ENCODE measurements around the gene TEX51. TPM values are rescaled to one million over a fixed set of nuclear protein-coding genes. Genes with fewer than 3 reads are reported as not detected.
A peak's percentile ranks its signal among the peaks of the same experiment; 100 is the strongest.

The TEX51 gene
- total RNA-seq, 2 donors from 2014 or later, result not detected

DNA sequence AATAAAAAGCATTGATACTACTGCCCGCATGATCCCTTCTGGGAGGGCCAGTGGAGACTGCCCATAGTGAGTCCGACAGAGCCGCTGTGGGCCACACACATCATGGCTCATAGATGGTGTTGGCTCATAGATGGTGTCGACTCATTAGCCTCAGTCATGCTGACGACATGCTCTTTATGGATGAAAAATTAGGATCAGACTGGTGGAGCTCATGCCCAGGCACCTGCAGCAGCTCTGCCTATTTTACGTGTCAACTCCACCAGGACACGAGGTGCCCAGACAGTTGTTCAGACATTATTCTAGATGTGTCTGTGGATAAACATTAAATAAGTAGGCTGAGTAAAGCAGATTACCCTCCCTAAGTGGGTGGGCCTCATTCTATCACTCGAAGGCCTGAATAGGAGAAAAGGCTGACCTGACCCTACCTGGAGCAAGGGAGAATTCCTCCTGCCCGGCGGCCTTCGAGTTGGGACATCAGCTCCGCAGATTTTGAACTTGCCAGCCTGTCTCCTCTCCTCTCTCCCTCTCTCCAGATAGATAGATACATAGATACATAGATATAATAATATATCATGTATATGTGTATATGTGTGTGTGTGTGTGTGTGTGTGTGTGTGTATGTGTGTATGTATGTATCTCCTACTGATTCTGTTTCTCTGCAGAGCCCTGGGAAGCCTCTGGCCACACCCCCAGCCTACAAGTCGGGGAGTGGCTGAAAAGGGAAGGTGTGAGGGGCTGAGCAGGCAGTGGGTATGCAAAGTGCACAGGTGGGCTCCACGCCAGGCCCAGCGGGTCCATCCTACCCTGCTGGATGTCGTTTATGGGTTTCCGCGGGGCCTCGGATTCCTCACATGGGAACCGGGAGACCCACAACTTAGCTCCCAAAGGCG, 13.6 kb upstream of the TEX51 start:
- H3K4me1 ChIP-seq, result no peaks in the 10 kb centered on the region
- H3K9ac ChIP-seq (ENCODE audit: low read depth in 2 of 2, low read length in 2 of 2), result no peak overlapping the region
- no peak overlapping the region for H3K27ac ChIP-seq
- H3K36me3 ChIP-seq, result no peaks in the 10 kb centered on the region
- H3K9me3 ChIP-seq, result no peaks in the 10 kb centered on the region
- H3K4me3 ChIP-seq, result no peak overlapping the region
- TF ChIP-seq, protein P1, sequence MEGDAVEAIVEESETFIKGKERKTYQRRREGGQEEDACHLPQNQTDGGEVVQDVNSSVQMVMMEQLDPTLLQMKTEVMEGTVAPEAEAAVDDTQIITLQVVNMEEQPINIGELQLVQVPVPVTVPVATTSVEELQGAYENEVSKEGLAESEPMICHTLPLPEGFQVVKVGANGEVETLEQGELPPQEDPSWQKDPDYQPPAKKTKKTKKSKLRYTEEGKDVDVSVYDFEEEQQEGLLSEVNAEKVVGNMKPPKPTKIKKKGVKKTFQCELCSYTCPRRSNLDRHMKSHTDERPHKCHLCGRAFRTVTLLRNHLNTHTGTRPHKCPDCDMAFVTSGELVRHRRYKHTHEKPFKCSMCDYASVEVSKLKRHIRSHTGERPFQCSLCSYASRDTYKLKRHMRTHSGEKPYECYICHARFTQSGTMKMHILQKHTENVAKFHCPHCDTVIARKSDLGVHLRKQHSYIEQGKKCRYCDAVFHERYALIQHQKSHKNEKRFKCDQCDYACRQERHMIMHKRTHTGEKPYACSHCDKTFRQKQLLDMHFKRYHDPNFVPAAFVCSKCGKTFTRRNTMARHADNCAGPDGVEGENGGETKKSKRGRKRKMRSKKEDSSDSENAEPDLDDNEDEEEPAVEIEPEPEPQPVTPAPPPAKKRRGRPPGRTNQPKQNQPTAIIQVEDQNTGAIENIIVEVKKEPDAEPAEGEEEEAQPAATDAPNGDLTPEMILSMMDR (IDR thresholded peaks at IDR 0.05), result no peak
- H3K27me3 ChIP-seq, result no peaks in the 10 kb centered on the region
- DNase-seq, result no peak
- intact Hi-C loops (cut with DNase I), result no loop called here

DNA sequence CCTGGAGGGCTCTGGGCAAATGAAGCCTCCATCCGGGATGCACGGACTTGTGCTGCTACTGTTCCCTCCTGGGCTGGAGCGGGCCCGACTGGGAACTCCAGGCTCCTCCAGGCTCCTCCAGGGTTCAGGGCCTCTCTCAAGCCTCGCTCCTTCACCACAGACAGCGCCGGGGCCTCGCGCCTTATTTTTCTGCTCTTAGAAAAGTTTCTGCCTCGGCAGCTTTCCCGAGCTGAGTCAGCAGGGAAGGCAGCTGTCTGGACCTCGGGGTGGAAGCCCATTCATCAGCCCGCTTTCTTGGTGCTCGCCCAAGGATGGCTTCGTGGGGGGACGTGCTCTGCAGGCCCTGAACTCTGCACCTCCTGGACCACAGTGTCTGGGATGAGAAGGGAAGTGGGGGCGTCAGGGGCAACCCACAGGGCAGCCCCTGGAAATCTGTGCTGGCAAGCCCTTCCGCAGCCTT, 12.9 kb upstream of the TEX51 start:
- Histone ChIP-seq H3K27ac (no peak overlapping the region), H3K36me3 (no peaks in the 10 kb centered on the region), H3K4me1 (no peaks in the 10 kb centered on the region), H3K9me3 (no peaks in the 10 kb centered on the region), H3K9ac (ENCODE audit: low read depth in 2 of 2, low read length in 2 of 2) (peak overlapping the region in 1 of 2 donors; percentile 12), H3K4me3 (peak overlapping the region; percentile 16), H3K27me3 (no peaks in the 10 kb centered on the region)
- no peak for DNase-seq
- TF ChIP-seq, protein P1 (IDR thresholded peaks at IDR 0.05), result no peak
- intact Hi-C loops (cut with DNase I), result no loop called here

DNA sequence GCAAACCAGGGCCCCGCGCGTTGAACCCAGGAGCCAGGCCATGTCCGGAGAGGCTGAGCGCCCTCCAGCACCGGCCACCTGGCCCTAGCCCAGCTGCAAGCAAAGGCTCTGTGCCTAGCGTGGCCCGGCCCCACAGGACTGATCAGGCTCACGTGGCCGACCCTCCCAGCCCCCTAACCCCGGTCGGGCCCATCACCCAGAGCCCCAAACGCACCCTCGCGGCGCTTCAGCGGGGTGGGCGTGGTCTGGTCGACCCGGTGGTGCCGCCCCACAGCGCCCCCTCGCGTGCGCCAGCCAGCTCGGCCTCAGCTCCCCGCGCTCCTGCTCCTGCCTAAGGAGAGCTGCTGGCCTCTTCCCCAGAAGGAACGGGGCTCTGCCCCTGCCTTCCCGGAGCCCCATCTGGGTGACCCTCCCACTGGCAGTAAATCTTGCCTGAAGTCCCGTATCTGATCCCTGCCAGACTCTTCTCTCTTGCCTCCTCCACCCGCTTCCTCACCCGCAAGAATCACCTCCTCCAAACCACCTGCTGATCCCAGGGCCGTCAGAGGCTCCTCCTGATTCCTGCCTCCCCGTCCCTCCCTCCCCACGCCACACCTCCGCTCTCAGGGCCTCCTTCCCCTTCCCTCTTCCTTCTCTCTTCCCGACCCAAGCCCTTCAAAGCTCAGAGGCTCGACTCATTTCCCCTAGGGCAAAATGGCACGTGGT, 12.3 kb upstream of the TEX51 start:
- TF ChIP-seq, protein P1 (IDR thresholded peaks at IDR 0.05), result peak; percentile 77
- peak; percentile 72 for DNase-seq
- no peaks in the 10 kb centered on the region for H3K4me1 ChIP-seq
- no peaks in the 10 kb centered on the region for H3K9me3 ChIP-seq
- H3K27ac ChIP-seq, result no peak overlapping the region
- peak overlapping the region; percentile 16 for H3K4me3 ChIP-seq
- H3K27me3 ChIP-seq, result no peaks in the 10 kb centered on the region
- no peaks in the 10 kb centered on the region for H3K36me3 ChIP-seq
- intact Hi-C loops (cut with DNase I), result no loop called here
- peak overlapping the region; percentile 12 to 43 for H3K9ac ChIP-seq (ENCODE audit: low read depth in 2 of 2, low read length in 2 of 2)

DNA sequence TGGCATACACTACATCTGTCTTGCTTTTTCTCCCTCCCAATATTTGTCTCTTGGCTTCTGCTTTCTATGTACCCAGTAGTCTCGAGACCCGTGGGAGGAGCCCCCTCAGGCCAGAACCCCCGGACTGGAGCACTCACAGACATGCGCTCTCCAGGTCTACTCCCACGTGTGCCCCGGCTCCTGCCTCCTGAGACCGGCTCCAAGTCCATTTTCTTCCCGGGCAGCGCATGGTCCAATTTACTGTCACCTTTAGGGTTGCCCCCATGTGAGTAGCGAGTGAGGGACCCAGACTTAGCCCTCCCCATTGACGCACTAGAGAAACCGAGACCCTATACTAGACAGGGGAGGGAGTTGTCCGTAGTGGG, 11.8 kb upstream of the TEX51 start:
- Histone ChIP-seq H3K9ac (ENCODE audit: low read depth in 2 of 2, low read length in 2 of 2) (no peak overlapping the region), H3K4me3 (no peak overlapping the region), H3K36me3 (no peaks in the 10 kb centered on the region), H3K9me3 (no peaks in the 10 kb centered on the region), H3K27me3 (no peaks in the 10 kb centered on the region), H3K27ac (no peak overlapping the region), H3K4me1 (no peaks in the 10 kb centered on the region)
- intact Hi-C loops (cut with DNase I), result no loop called here
- no peak for DNase-seq
- TF ChIP-seq, protein P1 (IDR thresholded peaks at IDR 0.05), result no peak

DNA sequence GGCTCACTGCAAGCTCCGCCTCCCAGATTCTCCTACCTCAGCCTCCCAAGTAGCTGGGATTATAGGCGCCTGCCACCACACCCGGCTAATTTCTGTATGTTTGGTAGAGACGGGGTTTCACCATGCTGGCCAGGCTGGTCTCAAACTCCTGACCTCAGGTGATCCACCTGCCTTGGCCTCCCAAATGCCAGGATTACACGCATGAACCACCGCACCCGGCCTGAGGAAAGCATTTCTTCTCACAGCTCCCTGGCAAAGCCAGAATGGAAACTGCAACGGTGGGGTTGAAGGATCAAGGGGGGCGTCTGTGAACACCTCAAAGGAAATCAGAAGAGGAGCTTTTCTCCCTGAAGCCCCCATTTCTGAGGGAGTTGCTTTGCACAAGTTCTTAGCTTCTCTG, 11.2 kb upstream of the TEX51 start:
- H3K4me3 ChIP-seq, result no peak overlapping the region
- H3K36me3 ChIP-seq, result no peaks in the 10 kb centered on the region
- H3K9me3 ChIP-seq, result no peaks in the 10 kb centered on the region
- no peaks in the 10 kb centered on the region for H3K27me3 ChIP-seq
- DNase-seq, result no peak
- intact Hi-C loops (cut with DNase I), result no loop called here
- H3K9ac ChIP-seq (ENCODE audit: low read depth in 2 of 2, low read length in 2 of 2), result no peak overlapping the region
- H3K4me1 ChIP-seq, result no peaks in the 10 kb centered on the region
- TF ChIP-seq, protein P1 (IDR thresholded peaks at IDR 0.05), result no peak
- no peak overlapping the region for H3K27ac ChIP-seq

All from colonic mucosa (tissue), 4 donors.